Progenitor cell of endocrine pancreas (in vitro differentiated cells): Measurements from ENCODE around the gene BCL2L11. TPM values are rescaled to one million over a fixed set of nuclear protein-coding genes. Genes with fewer than 3 reads are reported as not detected.

Experiments
- DNase-seq: peaks from one replicate; pipeline ENCODE4 v3.0.0; 2021; ENCODE audit warnings: low spot score; ENCODE audit not compliant: unreplicated experiment
- H3K27ac Mint-ChIP-seq: 2 replicates; pipeline ENCODE4 v1.8.0; 2021; ENCODE audit warnings: mild to moderate bottlenecking, moderate library complexity, mixed read lengths
- H3K27me3 Mint-ChIP-seq: 2 replicates; pipeline ENCODE4 v1.8.0; 2021; ENCODE audit warnings: mixed read lengths
- H3K36me3 Mint-ChIP-seq: 2 replicates; pipeline ENCODE4 v1.8.0; 2022; ENCODE audit warnings: mixed read lengths; ENCODE audit not compliant: insufficient read depth
- H3K4me1 Mint-ChIP-seq: 2 replicates; pipeline ENCODE4 v1.8.0; 2021; ENCODE audit warnings: low read depth, mixed read lengths
- H3K4me3 Mint-ChIP-seq: 2 replicates; pipeline ENCODE4 v1.8.0; 2021; ENCODE audit warnings: low read depth, mild to moderate bottlenecking, moderate library complexity, mixed read lengths
- H3K9me3 Mint-ChIP-seq: 2 replicates; pipeline ENCODE4 v1.8.0; 2021; ENCODE audit warnings: low read depth, mixed read lengths
- total RNA-seq: library from RNA; stranded (reverse); gene quantifications from 2 replicates; pipeline ENCODE4 v1.2.1, GENCODE V29; 2021
- TF ChIP-seq, protein P1 (sequence below): fragments of 200-600 bp; sonication (generic); IDR thresholded peaks from one replicate; pipeline ENCODE4 v1.5.0; 2021; ENCODE audit warnings: antibody characterized with exemption, mild to moderate bottlenecking; ENCODE audit not compliant: unreplicated experiment

Gene BCL2L11
- total RNA-seq, 1 donor from 2014 or later = 27.7 TPM

DNA sequence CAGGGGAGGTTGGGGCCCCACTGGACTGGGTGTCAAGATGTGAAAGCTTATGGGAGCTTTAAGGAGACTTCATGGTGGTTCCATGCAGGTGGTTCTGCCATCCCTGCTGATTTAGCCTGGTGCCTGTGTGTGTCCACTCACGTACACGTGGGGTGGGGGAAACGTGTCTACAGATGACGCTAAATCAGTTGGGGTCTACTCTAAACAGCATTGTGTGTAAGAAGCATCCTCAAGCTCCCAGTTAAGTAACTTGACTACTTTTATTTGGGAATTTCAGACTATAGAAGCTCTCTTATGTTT, 47.1 kb downstream of the BCL2L11 start:
- no peaks in the 10 kb centered on the region for H3K27me3 Mint-ChIP-seq
- TF ChIP-seq, protein P1, sequence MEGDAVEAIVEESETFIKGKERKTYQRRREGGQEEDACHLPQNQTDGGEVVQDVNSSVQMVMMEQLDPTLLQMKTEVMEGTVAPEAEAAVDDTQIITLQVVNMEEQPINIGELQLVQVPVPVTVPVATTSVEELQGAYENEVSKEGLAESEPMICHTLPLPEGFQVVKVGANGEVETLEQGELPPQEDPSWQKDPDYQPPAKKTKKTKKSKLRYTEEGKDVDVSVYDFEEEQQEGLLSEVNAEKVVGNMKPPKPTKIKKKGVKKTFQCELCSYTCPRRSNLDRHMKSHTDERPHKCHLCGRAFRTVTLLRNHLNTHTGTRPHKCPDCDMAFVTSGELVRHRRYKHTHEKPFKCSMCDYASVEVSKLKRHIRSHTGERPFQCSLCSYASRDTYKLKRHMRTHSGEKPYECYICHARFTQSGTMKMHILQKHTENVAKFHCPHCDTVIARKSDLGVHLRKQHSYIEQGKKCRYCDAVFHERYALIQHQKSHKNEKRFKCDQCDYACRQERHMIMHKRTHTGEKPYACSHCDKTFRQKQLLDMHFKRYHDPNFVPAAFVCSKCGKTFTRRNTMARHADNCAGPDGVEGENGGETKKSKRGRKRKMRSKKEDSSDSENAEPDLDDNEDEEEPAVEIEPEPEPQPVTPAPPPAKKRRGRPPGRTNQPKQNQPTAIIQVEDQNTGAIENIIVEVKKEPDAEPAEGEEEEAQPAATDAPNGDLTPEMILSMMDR = no peak
- no peak overlapping the region for H3K4me3 Mint-ChIP-seq
- H3K27ac Mint-ChIP-seq = no peak overlapping the region
- DNase-seq = no peak
- H3K4me1 Mint-ChIP-seq = peaks cover 28% of the 10 kb centered on the region
- H3K36me3 Mint-ChIP-seq = peaks cover 11% of the 10 kb centered on the region
- no peaks in the 10 kb centered on the region for H3K9me3 Mint-ChIP-seq

DNA sequence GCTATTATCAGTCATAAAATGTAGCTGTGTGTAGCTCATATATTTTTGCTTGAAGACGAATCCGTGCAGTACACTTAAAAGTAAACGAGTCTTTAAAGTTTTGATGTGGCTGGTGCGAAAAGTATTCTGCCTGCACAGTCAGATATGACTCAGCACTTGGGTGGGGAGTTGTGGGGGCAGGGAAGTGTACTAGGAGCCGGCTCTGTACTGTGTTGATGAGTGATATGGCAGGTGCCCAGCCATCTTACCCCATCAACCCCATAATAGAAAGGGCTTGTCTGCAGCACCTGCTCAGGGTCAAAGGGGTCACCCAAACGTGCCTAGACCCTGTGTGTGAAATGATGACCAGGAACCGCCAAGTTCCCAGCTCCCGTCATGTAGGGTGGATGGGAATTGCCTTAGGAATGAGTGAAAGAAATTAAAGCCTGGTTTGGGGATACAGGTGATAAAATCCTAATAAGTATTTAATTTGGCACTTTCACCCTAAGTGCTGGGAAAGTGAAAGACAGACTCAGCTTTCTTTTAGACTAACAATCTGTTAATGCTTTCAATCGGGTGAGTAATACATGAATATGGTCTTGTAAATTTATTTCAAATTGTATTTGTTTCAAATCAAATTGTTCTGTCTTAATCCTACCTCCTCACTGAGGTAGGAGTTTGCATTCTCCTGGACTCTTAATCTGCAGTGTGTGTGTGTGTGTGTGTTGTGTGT, 48.0 kb downstream of the BCL2L11 start:
- Mint-ChIP-seq H3K4me1 (peaks cover 21% of the 10 kb centered on the region), H3K9me3 (no peaks in the 10 kb centered on the region), H3K4me3 (no peak overlapping the region), H3K36me3 (peaks cover 11% of the 10 kb centered on the region), H3K27ac (no peak overlapping the region), H3K27me3 (no peaks in the 10 kb centered on the region)
- TF ChIP-seq, protein P1 = no peak
- no peak for DNase-seq

DNA sequence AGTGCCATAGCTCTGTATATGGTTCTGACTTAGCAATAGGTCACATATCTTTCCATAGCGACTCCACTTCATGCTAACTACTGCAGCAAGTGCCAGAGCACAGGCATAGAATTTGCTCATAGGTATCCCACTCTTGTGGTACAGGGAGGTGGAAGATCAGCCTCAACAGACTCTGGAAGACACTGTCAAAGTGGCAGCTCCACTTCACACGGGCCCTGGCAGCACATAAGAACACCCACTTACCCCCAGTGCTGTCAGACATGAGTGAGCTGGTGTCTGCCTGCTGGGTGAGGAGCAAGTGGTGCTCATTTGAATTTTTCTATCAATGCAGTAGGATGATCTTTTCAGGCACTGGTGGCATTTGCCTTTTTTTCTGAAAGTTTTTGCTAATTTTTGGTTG, 48.6 kb downstream of the BCL2L11 start:
- peak overlapping the region; percentile 15 for H3K27ac Mint-ChIP-seq
- no peak overlapping the region for H3K4me3 Mint-ChIP-seq
- no peaks in the 10 kb centered on the region for H3K9me3 Mint-ChIP-seq
- DNase-seq = no peak
- TF ChIP-seq, protein P1 = no peak
- H3K36me3 Mint-ChIP-seq = peaks cover 9% of the 10 kb centered on the region
- H3K4me1 Mint-ChIP-seq = peaks cover 18% of the 10 kb centered on the region
- H3K27me3 Mint-ChIP-seq = peaks cover under 1% of the 10 kb centered on the region

DNA sequence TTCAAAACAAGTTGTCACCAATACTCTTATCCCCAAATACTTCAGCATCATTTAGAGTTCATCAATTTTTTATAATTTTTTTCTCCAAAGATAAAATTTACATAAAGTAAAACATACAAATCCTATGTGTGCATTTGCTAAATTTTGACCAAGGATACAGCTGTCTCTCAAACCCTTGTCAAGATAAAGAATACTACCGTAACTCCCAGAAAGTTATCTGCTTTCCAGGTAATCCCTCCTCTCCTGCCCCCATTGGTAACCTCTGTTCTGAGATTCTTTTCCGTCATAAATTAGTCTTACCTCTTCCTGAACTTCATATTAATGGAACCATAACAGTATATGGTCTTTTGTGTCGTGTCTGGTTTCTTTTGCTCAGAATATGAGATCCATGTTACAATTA, 49.2 kb downstream of the BCL2L11 start:
- TF ChIP-seq, protein P1 = no peak
- peaks cover 7% of the 10 kb centered on the region for H3K36me3 Mint-ChIP-seq
- no peaks in the 10 kb centered on the region for H3K9me3 Mint-ChIP-seq
- peaks cover 5% of the 10 kb centered on the region for H3K27me3 Mint-ChIP-seq
- no peak for DNase-seq
- H3K27ac Mint-ChIP-seq = no peak overlapping the region
- peaks cover 18% of the 10 kb centered on the region for H3K4me1 Mint-ChIP-seq
- H3K4me3 Mint-ChIP-seq = no peak overlapping the region

DNA sequence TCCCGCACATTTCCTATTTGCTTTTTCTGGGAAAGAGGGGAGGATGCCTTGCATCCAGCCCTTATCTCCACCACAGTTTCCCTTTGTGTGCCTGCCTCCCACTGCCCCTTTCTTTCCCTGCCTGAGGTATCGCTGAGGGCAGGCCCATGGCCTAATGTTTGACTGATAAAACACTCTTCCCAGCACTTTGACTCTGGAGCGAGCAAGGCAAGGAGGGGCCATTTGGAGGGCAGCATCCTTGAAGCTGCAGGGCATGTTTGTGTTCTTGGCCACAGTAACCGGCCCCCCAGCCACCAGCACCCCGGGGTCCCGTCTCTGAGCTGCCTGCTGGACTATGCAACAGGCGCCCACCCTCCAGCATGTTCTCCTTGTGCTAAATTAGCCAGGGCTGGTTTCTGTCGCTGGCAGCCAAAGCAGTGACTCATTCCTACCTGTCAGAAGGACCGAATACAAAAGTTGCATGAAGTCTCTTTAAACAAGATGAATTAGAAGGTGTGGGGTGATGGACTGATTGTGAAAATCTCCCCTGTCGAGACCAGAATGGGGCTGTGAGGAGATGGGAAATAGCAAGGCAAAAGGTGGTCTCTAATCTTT, 50.7 kb downstream of the BCL2L11 start:
- Mint-ChIP-seq H3K4me1 (peaks cover 18% of the 10 kb centered on the region), H3K27me3 (peaks cover 8% of the 10 kb centered on the region), H3K27ac (peak overlapping the region; percentile 2), H3K36me3 (peaks cover 3% of the 10 kb centered on the region), H3K9me3 (no peaks in the 10 kb centered on the region), H3K4me3 (no peak overlapping the region)
- no peak for DNase-seq
- TF ChIP-seq, protein P1 = no peak
